AG04449 (cell line): ENCODE results near the gene PCCA.
"Not testable (repeated sequence)": the region's sequence is repeated elsewhere in the genome, so short reads cannot be mapped to it uniquely, and the experiment has no call there.

Source experiments
- CTCF ChIA-PET: fragments of 350-600 bp; formaldehyde crosslinking; extraction: SDS; loops from one replicate; lab custom pipeline; 2021; ENCODE audit warnings: antibody characterized with exemption; lab: Yijun Ruan, JAX
- POLR2A ChIA-PET: fragments of 400-600, 350-600 bp; formaldehyde crosslinking; extraction: SDS; loops from one replicate; lab custom pipeline; 2020; ENCODE audit warnings: antibody characterized with exemption, inconsistent platforms; lab: Yijun Ruan, JAX
- DNase-seq: peaks from one replicate; pipeline ENCODE4 v3.0.0-alpha.2; 2010; ENCODE audit warnings: low read depth, low spot score
- H3K4me3 ChIP-seq: 2 replicates; pipeline ENCODE4 v1.5.1; 2011; ENCODE audit warnings: low read depth, mild to moderate bottlenecking, control low read depth, low read length
- CTCF ChIP-seq: IDR thresholded peaks from one replicate; pipeline ENCODE4 v1.5.1; 2011; ENCODE audit warnings: mild to moderate bottlenecking, moderate library complexity, low read length, control low read depth, inconsistent platforms; ENCODE audit not compliant: insufficient read depth; ENCODE audit errors: missing control alignments

PCCA gene

GRCh38 chr13:100091391-100091790 lies 2.5 kb downstream of the PCCA start:
- POLR2A ChIA-PET, result no interaction called here
- no peak overlapping the region for H3K4me3 ChIP-seq
- no peak for TF ChIP-seq CTCF
- no peak for DNase-seq
- CTCF ChIA-PET, result interaction anchor here (0.9 kb wide), 1 partner anchor 292 kb away, joined by 3 read pairs; no protein-coding TSS in a partner anchor

GRCh38 chr13:100092273-100092672 lies 3.4 kb downstream of the PCCA start:
- POLR2A ChIA-PET, H3K4me3 ChIP-seq, DNase-seq: not testable (repeated sequence)
- CTCF ChIA-PET, result interaction anchor here (0.9 to 1.4 kb wide), 2 partner anchors 141 to 291 kb away, joined by 3 read pairs; no protein-coding TSS in a partner anchor

- no peak overlapping the region for H3K4me3 ChIP-seq
- ChIA-PET CTCF (no interaction called here), POLR2A (no interaction called here)
- no peak for TF ChIP-seq CTCF
- no peak for DNase-seq
These were observed 6.6 kb downstream of the PCCA start for GRCh38 chr13:100095498-100095897.

GRCh38 chr13:100096526-100096925 lies 7.6 kb downstream of the PCCA start:
- POLR2A ChIA-PET, result interaction anchor here (0.6 kb wide), 1 partner anchor 1467 kb away, joined by 4 read pairs; no protein-coding TSS in a partner anchor
- no peak for TF ChIP-seq CTCF
- CTCF ChIA-PET, result no interaction called here
- no peak overlapping the region for H3K4me3 ChIP-seq
- no peak for DNase-seq

GRCh38 chr13:100097821-100098220 lies 8.9 kb downstream of the PCCA start:
- ChIA-PET CTCF (no interaction called here), POLR2A (interaction anchor here (1.8 kb wide), 1 partner anchor 9 kb away, joined by 4 read pairs; the partner anchor contains the start of gene PCCA)
- no peak for DNase-seq

GRCh38 chr13:100098445-100099116 lies 9.7 kb downstream of the PCCA start:
- DNase-seq, result no peak
- H3K4me3 ChIP-seq, result no peak overlapping the region
- CTCF ChIA-PET, result interaction anchor here (0.8 kb wide), 1 partner anchor 15 kb away, joined by 3 read pairs; no protein-coding TSS in a partner anchor
- TF ChIP-seq CTCF, result no peak
- POLR2A ChIA-PET, result interaction anchor here (1.8 kb wide), 1 partner anchor 10 kb away, joined by 4 read pairs; the partner anchor contains the start of gene PCCA

More at GRCh38 chr13:100097821-100098220, 8.9 kb downstream of the PCCA start:
- no peak overlapping the region for H3K4me3 ChIP-seq
- no peak for TF ChIP-seq CTCF

GRCh38 chr13:100099117-100099445 lies 10.2 kb downstream of the PCCA start:
- CTCF ChIA-PET, result interaction anchor here (0.8 kb wide), 1 partner anchor 14 kb away, joined by 3 read pairs; no protein-coding TSS in a partner anchor
- POLR2A ChIA-PET, result interaction anchor here (1.8 kb wide), 1 partner anchor 10 kb away, joined by 4 read pairs; the partner anchor contains the start of gene PCCA
- not testable (repeated sequence) for DNase-seq, H3K4me3 ChIP-seq
